ENCODE measurements around the gene IPMK.

Gene IPMK

DNA sequence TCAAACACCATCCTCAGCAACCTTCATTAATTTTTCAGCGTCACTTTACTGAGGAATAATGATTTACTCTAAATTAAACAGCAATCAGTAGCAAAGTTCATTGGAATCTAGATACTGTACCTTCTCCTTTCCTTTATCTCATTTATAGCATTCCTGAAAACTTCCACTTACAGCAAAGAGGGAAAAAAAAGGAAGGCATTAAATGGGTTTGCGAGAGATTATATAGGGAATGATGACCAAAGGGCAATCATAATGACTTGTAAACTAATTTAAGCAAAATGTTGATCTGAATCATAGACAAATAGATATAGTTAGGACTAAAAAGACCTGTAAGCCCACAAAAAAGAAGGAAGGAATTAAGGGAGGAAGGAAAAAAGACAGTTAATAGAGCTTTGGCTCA, 42.0 kb downstream of the IPMK start:
- TF ChIP-seq POLR2A (IDR thresholded peaks at IDR 0.05; ENCODE audit: extremely low read depth, insufficient read length) (no peak), MYC (IDR thresholded peaks at IDR 0.05; ENCODE audit: low read depth, low read length) (no peak)
- TF ChIP-seq, protein P1, sequence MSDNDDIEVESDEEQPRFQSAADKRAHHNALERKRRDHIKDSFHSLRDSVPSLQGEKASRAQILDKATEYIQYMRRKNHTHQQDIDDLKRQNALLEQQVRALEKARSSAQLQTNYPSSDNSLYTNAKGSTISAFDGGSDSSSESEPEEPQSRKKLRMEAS (IDR thresholded peaks at IDR 0.05; ENCODE audit: low read depth, low read length): no peak
- TF ChIP-seq, protein P2, sequence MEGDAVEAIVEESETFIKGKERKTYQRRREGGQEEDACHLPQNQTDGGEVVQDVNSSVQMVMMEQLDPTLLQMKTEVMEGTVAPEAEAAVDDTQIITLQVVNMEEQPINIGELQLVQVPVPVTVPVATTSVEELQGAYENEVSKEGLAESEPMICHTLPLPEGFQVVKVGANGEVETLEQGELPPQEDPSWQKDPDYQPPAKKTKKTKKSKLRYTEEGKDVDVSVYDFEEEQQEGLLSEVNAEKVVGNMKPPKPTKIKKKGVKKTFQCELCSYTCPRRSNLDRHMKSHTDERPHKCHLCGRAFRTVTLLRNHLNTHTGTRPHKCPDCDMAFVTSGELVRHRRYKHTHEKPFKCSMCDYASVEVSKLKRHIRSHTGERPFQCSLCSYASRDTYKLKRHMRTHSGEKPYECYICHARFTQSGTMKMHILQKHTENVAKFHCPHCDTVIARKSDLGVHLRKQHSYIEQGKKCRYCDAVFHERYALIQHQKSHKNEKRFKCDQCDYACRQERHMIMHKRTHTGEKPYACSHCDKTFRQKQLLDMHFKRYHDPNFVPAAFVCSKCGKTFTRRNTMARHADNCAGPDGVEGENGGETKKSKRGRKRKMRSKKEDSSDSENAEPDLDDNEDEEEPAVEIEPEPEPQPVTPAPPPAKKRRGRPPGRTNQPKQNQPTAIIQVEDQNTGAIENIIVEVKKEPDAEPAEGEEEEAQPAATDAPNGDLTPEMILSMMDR (IDR thresholded peaks at IDR 0.05; ENCODE audit: low read depth, low read length): no peak
- no peak overlapping the region for H3K4me3 ChIP-seq (ENCODE audit: low read depth, low read length)
- no peak for DNase-seq (ENCODE audit: low read depth)

DNA sequence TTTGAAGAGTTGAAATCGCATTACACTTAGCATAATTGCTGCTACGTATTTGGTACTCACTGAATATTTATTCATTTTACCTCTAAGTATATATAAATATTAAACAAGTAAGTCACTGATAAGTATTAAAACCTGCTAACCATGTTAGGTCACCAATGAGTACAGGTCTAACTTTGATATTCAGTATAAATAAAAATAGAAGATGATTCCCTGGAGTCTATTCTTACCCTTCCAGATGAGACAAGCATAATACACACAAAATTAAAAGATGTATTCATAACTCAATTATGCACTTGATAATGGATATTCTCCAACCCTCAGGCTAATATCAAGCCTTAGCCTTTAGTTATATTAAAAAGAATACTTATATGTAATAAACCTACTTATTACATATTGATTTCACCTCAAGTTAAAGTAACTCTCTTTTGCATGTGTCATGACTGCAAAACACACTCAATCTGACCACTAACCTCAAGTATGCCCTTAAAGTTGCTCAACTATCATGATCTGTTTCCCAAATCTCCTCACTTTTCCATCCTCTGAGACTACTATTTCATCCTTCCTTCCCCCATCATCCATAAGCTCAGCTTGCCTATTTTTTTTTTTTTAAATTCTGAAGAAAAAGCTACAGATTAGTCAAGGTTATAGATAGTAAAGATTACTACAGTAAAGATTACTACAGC, 46.8 kb downstream of the IPMK start:
- no peak for DNase-seq (ENCODE audit: low read depth)
- TF ChIP-seq MYC (IDR thresholded peaks at IDR 0.05; ENCODE audit: low read depth, low read length): no peak
- TF ChIP-seq, protein P2 (IDR thresholded peaks at IDR 0.05; ENCODE audit: low read depth, low read length): no peak
- no peak for TF ChIP-seq POLR2A (IDR thresholded peaks at IDR 0.05; ENCODE audit: extremely low read depth, insufficient read length)
- TF ChIP-seq, protein P1 (IDR thresholded peaks at IDR 0.05; ENCODE audit: low read depth, low read length): no peak
- H3K4me3 ChIP-seq (ENCODE audit: low read depth, low read length): no peak overlapping the region

DNA sequence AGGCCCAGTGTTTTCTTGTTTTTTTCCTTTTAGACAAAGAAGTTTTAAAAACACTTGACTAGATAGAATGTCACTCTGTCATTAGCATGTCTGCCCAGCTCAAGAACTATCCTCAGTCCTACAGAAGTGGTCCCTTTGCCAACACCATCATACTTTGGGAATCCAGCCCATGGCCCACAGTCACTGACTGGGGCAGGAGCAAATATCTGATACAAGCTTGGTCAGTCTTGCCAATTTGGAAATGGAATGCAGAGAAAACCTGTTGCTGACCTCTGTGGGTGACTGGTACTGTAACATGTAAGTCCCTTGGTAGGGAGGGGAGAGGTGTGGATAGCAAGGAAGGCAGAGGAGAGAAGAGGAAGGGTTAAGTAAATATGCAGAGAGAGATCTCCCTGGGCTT, 47.8 kb downstream of the IPMK start:
- TF ChIP-seq POLR2A (IDR thresholded peaks at IDR 0.05; ENCODE audit: extremely low read depth, insufficient read length) (no peak), MYC (IDR thresholded peaks at IDR 0.05; ENCODE audit: low read depth, low read length) (no peak)
- TF ChIP-seq, protein P1 (IDR thresholded peaks at IDR 0.05; ENCODE audit: low read depth, low read length): no peak
- TF ChIP-seq, protein P2 (IDR thresholded peaks at IDR 0.05; ENCODE audit: low read depth, low read length): no peak
- DNase-seq (ENCODE audit: low read depth): no peak
- H3K4me3 ChIP-seq (ENCODE audit: low read depth, low read length): no peak overlapping the region

DNA sequence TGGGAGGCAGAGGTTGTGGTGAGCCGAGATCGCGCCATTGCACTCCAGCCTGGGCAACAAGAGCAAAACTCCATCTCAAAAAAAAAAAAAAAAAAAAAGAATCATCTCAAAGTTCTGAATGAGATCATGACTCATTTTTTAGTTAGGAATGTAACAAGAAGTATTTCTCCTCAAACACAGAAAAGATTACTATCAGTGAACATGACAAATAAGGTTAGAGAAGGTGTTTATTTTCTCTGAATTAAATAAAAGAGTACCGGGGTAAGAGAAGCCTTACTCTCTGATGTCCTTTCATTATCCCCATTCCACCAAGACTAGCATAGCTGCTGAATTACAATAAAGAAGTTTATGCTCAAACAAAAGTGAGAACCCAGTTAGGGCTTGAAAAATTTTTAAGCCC, 50.1 kb downstream of the IPMK start:
- H3K4me3 ChIP-seq (ENCODE audit: low read depth, low read length): no peak overlapping the region
- TF ChIP-seq, protein P2 (IDR thresholded peaks at IDR 0.05; ENCODE audit: low read depth, low read length): no peak
- no peak for TF ChIP-seq POLR2A (IDR thresholded peaks at IDR 0.05; ENCODE audit: extremely low read depth, insufficient read length)
- no peak for TF ChIP-seq MYC (IDR thresholded peaks at IDR 0.05; ENCODE audit: low read depth, low read length)
- TF ChIP-seq, protein P1 (IDR thresholded peaks at IDR 0.05; ENCODE audit: low read depth, low read length): no peak
- DNase-seq (ENCODE audit: low read depth): no peak

DNA sequence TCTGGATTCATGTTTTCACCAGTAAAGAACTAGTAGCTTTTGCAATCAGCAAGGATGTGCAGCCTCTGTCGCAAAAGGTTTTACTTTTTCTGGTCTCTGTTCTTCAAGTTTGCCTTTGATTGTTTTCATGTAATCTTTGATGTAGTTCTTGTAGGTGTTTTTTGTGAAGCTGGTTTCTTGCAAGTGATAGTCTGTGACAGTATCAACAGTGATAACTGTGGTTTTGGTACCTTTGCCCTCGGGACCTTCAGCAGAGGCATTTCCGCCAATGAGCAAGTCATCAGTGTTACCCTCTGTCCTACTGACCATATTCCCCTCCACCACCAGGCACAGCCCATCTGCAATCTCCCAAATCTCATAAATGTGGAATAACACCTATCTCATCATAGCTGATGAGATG, 55.1 kb downstream of the IPMK start:
- no peak for DNase-seq (ENCODE audit: low read depth)
- no peak overlapping the region for H3K4me3 ChIP-seq (ENCODE audit: low read depth, low read length)
- TF ChIP-seq, protein P1 (IDR thresholded peaks at IDR 0.05; ENCODE audit: low read depth, low read length): no peak
- no peak for TF ChIP-seq POLR2A (IDR thresholded peaks at IDR 0.05; ENCODE audit: extremely low read depth, insufficient read length)
- TF ChIP-seq, protein P2 (IDR thresholded peaks at IDR 0.05; ENCODE audit: low read depth, low read length): no peak
- no peak for TF ChIP-seq MYC (IDR thresholded peaks at IDR 0.05; ENCODE audit: low read depth, low read length)

All from NB4 (cell line).